CD4-positive, alpha-beta T cell (primary cell): ENCODE measurements around the gene ATRNL1. TPM values are rescaled to one million over a fixed set of nuclear protein-coding genes. Genes with fewer than 3 reads are reported as not detected.
"Not testable (repeated sequence)": the region's sequence is repeated elsewhere in the genome, so short reads cannot be mapped to it uniquely, and the experiment has no call there.

Source experiments
- ATAC-seq: fragments of 200-7000 bp; cut with Tn5 transposase; one replicate; pipeline ENCODE4 v1.10.0; 2022; ENCODE audit warnings: mild to moderate bottlenecking; ENCODE audit not compliant: poor library complexity
- CTCF ChIA-PET: fragments of 350-600 bp; sonication (Branson Sonifier 250); formaldehyde crosslinking; loops from one replicate; lab custom pipeline; 2021; ENCODE audit warnings: antibody characterized with exemption, inconsistent platforms; lab: Charles Lee
- POLR2A ChIA-PET: fragments of 350-600 bp; sonication (Branson Sonifier 250); formaldehyde crosslinking; loops from one replicate; lab custom pipeline; 2021; ENCODE audit warnings: antibody characterized with exemption, inconsistent platforms; lab: Charles Lee
- DNase-seq, 14 experiments: peaks; one replicate each; pipeline ENCODE4 v3.0.0-alpha.2; 2013 to 2020; ENCODE audit warnings: mixed read lengths in 2 of 14
- H3K27ac ChIP-seq, 2 donors: one replicate each; pipeline versions ENCODE4 v1.5.1 to v1.7.0; 2013; ENCODE audit warnings: low read length in 2 of 2, low read depth in 1 of 2, mild to moderate bottlenecking in 1 of 2
- H3K27me3 ChIP-seq, 2 experiments: 1 replicate in 1 of 2; 2 replicates in 1 of 2; pipeline versions ENCODE4 v1.6.1 to v1.7.0; 2013; ENCODE audit warnings: low read length in 2 of 2, control low read depth in 1 of 2, mild to moderate bottlenecking in 1 of 2, moderate library complexity in 1 of 2; ENCODE audit not compliant: insufficient read depth in 2 of 2, control insufficient read depth in 1 of 2
- H3K36me3 ChIP-seq: one replicate; pipeline ENCODE4 v1.6.1; 2013; ENCODE audit warnings: low read length, control low read depth; ENCODE audit not compliant: insufficient read depth
- H3K4me1 ChIP-seq: one replicate; pipeline ENCODE4 v1.6.1; 2013; ENCODE audit warnings: low read length, control low read depth; ENCODE audit not compliant: insufficient read depth
- H3K4me3 ChIP-seq: one replicate; pipeline ENCODE4 v1.5.1; 2013; ENCODE audit warnings: mild to moderate bottlenecking, low read length, moderate library complexity
- H3K9me3 ChIP-seq, 2 experiments: 1 replicate in 1 of 2; 2 replicates in 1 of 2; pipeline versions ENCODE4 v1.6.1 to v1.7.0; 2013; ENCODE audit warnings: low read length in 2 of 2, mild to moderate bottlenecking in 2 of 2, control low read depth in 1 of 2, moderate library complexity in 1 of 2; ENCODE audit not compliant: control insufficient read depth in 1 of 2, insufficient read depth in 1 of 2
- H3K27ac Mint-ChIP-seq: one replicate; pipeline ENCODE4 v1.8.0; 2020; ENCODE audit warnings: mixed read lengths
- H3K27me3 Mint-ChIP-seq: one replicate; pipeline ENCODE4 v1.8.0; 2021; ENCODE audit warnings: mixed read lengths
- H3K36me3 Mint-ChIP-seq: one replicate; pipeline ENCODE4 v1.8.0; 2021; ENCODE audit warnings: low read depth, mixed read lengths
- H3K4me1 Mint-ChIP-seq: one replicate; pipeline ENCODE4 v1.8.0; 2021; ENCODE audit warnings: low read depth, mixed read lengths
- H3K4me3 Mint-ChIP-seq: one replicate; pipeline ENCODE4 v1.8.0; 2020; ENCODE audit warnings: mild to moderate bottlenecking, mixed read lengths
- H3K9me3 Mint-ChIP-seq: one replicate; pipeline ENCODE4 v1.8.0; 2020; ENCODE audit warnings: mixed read lengths
- intact Hi-C, 2 experiments: fragments of 100-400 bp; cut with DNase I in 1 of 2; cut with micrococcal nuclease in 1 of 2; formaldehyde crosslinking; loops; one replicate each; pipeline versions ENCODE4 v1.15.1 to v1.9.0; 2023 to 2025; cut with DNase I, micrococcal nuclease
- total RNA-seq, 174 experiments: library from RNA in 2 of 174; stranded (reverse) in 2 of 174; gene quantifications; one replicate each; pipeline ENCODE4 v1.2.3 and lab custom pipeline; 2021 to 2026
- TF ChIP-seq, protein P1 (sequence below): fragments of 200-600 bp; IDR thresholded peaks from one replicate; pipeline ENCODE4 v1.8.0; 2022; ENCODE audit warnings: antibody characterized with exemption, mild to moderate bottlenecking

ATRNL1 gene
- total RNA-seq, 2 experiments from 2014 or later, result not detected

DNA sequence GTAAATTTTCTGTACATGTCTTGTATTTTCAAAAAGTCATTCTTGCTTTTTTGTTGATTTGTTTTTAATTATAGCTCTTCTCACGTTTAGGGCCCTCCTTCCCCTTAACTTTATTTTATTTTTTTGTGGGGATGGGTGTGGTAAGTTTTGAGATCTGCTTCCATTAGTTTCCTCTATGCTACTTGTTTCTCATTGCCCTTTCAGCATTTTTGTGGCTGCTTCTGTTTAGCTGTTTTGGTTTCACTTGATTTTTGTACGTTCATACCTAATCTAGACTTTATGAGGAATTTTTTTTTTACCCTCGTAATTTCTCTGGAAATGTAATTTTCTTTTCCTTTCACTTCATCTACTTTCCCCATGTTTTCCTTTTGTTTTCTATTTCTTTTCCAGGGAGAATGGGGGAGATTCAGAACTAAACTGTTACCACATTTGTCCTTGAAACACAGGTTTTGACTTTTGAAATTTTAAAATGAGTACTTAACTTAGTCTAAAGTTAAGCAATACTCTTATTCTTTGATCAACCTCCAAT lies 80.8 kb downstream of the ATRNL1 start:
- Mint-ChIP-seq H3K36me3 (no peaks in the 10 kb centered on the region), H3K4me1 (no peaks in the 10 kb centered on the region), H3K9me3 (no peaks in the 10 kb centered on the region), H3K27me3 (peaks cover 15% of the 10 kb centered on the region), H3K27ac (no peak overlapping the region), H3K4me3 (no peak overlapping the region)
- POLR2A ChIA-PET, result no interaction called here
- no peak for ATAC-seq
- H3K36me3 ChIP-seq, result no peaks in the 10 kb centered on the region
- H3K9me3 ChIP-seq, result no peaks in the 10 kb centered on the region
- DNase-seq, result no peak
- CTCF ChIA-PET, result no interaction called here
- TF ChIP-seq, protein P1, sequence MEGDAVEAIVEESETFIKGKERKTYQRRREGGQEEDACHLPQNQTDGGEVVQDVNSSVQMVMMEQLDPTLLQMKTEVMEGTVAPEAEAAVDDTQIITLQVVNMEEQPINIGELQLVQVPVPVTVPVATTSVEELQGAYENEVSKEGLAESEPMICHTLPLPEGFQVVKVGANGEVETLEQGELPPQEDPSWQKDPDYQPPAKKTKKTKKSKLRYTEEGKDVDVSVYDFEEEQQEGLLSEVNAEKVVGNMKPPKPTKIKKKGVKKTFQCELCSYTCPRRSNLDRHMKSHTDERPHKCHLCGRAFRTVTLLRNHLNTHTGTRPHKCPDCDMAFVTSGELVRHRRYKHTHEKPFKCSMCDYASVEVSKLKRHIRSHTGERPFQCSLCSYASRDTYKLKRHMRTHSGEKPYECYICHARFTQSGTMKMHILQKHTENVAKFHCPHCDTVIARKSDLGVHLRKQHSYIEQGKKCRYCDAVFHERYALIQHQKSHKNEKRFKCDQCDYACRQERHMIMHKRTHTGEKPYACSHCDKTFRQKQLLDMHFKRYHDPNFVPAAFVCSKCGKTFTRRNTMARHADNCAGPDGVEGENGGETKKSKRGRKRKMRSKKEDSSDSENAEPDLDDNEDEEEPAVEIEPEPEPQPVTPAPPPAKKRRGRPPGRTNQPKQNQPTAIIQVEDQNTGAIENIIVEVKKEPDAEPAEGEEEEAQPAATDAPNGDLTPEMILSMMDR, result no peak
- H3K27ac ChIP-seq, result no peak overlapping the region
- H3K4me3 ChIP-seq, result no peak overlapping the region
- peaks cover 0 to 3% of the 10 kb centered on the region in 2 experiments for H3K27me3 ChIP-seq
- intact Hi-C loops, result no loop called here
- H3K4me1 ChIP-seq, result no peaks in the 10 kb centered on the region

DNA sequence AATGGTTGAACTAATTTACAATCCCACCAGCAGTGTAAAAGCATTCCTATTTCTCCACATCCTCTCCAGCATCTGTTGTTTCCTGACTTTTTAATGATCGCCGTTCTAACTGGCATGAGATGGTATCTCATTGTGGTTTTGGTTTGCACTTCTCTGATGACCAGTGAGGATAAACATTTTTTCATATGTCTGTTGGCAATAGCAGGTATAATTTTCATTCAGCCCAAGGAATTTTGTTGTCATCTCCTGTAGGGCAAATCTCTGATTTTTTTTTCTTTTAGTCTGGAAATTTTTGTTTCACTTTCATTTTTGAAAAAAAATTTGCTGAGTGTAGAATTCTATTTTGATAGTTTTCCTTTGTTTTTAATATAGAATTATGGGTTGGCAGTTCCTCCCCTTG lies 114.1 kb downstream of the ATRNL1 start:
- H3K4me1 ChIP-seq, H3K36me3 ChIP-seq, H3K27me3 Mint-ChIP-seq, H3K4me3 ChIP-seq, intact Hi-C loops, H3K27me3 ChIP-seq, H3K36me3 Mint-ChIP-seq, POLR2A ChIA-PET, H3K4me3 Mint-ChIP-seq, H3K27ac ChIP-seq, H3K9me3 Mint-ChIP-seq, ATAC-seq, CTCF ChIA-PET, DNase-seq, H3K9me3 ChIP-seq, H3K27ac Mint-ChIP-seq: not testable (repeated sequence)
- peaks cover 11% of the 10 kb centered on the region for H3K4me1 Mint-ChIP-seq

DNA sequence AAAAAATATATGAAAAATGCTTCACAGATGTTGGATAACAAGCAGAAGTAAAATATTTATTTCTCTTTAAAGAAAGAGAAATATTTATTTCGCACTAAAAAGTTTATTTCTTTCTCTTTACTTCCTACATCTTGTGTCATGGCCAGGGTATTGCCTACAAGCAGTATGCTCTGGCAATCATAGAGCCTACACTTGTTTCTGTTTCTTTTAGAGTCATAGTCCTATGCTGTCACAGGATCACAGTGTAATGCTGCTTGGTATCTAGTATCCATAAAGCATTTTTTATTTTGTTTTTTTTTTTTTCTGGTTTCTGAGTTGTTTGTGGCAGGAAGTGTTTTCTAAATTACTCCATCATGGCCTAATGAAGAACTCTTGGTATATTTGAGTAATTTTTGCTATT lies 116.0 kb downstream of the ATRNL1 start:
- Histone ChIP-seq H3K9me3 (no peaks in the 10 kb centered on the region), H3K27me3 (no peaks in the 10 kb centered on the region), H3K4me1 (no peaks in the 10 kb centered on the region), H3K27ac (no peak overlapping the region), H3K4me3 (no peak overlapping the region), H3K36me3 (no peaks in the 10 kb centered on the region)
- Mint-ChIP-seq H3K4me3 (no peak overlapping the region), H3K4me1 (peaks cover 11% of the 10 kb centered on the region), H3K9me3 (peaks cover 3% of the 10 kb centered on the region), H3K36me3 (no peaks in the 10 kb centered on the region), H3K27ac (no peak overlapping the region), H3K27me3 (no peaks in the 10 kb centered on the region)
- CTCF ChIA-PET, result no interaction called here
- no peak for DNase-seq
- intact Hi-C loops, result no loop called here
- POLR2A ChIA-PET, result no interaction called here
- ATAC-seq, result no peak
- TF ChIP-seq, protein P1, result no peak

DNA sequence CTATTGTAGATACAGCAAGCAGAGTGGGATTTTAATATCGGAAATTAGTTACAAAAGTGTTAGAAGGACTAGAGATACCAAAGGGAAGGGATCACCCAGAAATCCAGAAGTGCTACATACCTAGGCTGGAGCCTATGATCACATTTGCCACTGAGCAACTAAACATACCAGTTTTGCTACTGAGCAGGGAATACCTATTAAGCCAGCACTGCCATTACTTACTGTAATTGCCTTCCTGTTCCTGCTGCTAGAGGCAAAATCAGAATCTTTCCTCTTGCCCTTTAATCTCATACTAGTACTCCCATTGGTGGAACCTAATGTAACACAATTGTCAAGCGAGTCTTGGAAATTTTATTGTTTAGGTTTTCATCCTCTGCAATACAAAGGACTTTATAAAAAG lies 121.7 kb downstream of the ATRNL1 start:
- POLR2A ChIA-PET, result no interaction called here
- H3K27ac ChIP-seq, result no peak overlapping the region
- intact Hi-C loops, result no loop called here
- no peaks in the 10 kb centered on the region for H3K36me3 ChIP-seq
- ATAC-seq (no peak), DNase-seq (no peak)
- TF ChIP-seq, protein P1, result no peak
- Mint-ChIP-seq H3K36me3 (no peaks in the 10 kb centered on the region), H3K27me3 (no peaks in the 10 kb centered on the region), H3K4me1 (no peaks in the 10 kb centered on the region), H3K27ac (no peak overlapping the region), H3K9me3 (peaks cover 2% of the 10 kb centered on the region), H3K4me3 (no peak overlapping the region)
- no peak overlapping the region for H3K4me3 ChIP-seq
- H3K27me3 ChIP-seq, result no peaks in the 10 kb centered on the region
- no peaks in the 10 kb centered on the region for H3K9me3 ChIP-seq
- CTCF ChIA-PET, result no interaction called here
- no peaks in the 10 kb centered on the region for H3K4me1 ChIP-seq
